ENCODE data around the gene SLC34A3.

GRCh38 chr9:137244486-137245449 is 14.1 kb downstream of the SLC34A3 start:
- TF ChIP-seq CTCF (IDR thresholded peaks at IDR 0.05) (no peak), ATF6 (CRISPR knock-in tag; IDR thresholded peaks at IDR 0.05) (no peak), CREM (CRISPR knock-in tag; IDR thresholded peaks at IDR 0.05) (no peak), CREB1 (CRISPR knock-in tag; IDR thresholded peaks at IDR 0.05) (no peak), NFYB (CRISPR knock-in tag; conservative IDR thresholded peaks at IDR 0.05; ENCODE audit: low read depth) (no peak), FOXP4 (CRISPR knock-in tag; IDR thresholded peaks at IDR 0.05) (no peak)

Data from WTC11 (cell line).